Activated CD4-positive, CD25-positive, alpha-beta regulatory T cell treated with anti-CD3 and anti-CD28 coated beads, Interleukin-2, amount 50 U/mL, for 24 hours (primary cell): ENCODE measurements around the gene LKAAEAR1.
A peak's percentile ranks its signal among the peaks of the same experiment; 100 is the strongest.

Experiments
- ATAC-seq, 2 donors: fragments of 150-1000 bp; cut with Tn5 transposase; one replicate each; pipeline ENCODE4 v1.10.0; 2021; ENCODE audit warnings: mild to moderate bottlenecking in 1 of 2, moderate library complexity in 1 of 2

The LKAAEAR1 gene

GRCh38 chr20:64110411-64111068 is 26.3 kb upstream of the LKAAEAR1 start:
- ATAC-seq, result no peak

DNA sequence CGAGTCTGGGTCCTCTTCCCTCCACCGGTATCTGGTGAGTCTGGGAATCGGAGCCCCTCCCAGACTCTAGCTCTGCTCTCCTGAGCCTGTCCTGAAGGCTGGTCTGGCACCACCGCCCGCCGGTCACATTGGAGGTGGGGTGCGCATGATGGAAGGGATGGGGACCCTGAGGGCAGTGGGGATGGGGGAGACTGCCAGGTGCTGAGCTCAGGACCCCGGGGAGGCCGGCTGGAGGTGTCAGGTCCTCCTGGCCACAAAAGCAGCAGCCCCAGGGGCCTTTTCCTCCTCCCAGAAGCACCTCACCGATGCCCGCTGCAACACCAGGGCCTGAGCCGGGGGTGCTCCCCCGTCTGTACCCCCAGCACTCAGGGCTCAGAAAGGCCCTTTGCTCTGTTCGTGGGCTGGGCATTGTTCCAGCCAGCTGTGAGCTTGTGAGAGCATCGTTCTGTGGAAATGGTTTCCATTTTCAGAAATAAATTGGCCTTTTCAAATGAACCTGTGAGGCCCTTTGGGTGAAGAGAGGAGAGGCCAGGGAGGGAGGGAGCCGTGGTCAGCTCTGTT is 25.7 kb upstream of the LKAAEAR1 start:
- ATAC-seq, result no peak

DNA sequence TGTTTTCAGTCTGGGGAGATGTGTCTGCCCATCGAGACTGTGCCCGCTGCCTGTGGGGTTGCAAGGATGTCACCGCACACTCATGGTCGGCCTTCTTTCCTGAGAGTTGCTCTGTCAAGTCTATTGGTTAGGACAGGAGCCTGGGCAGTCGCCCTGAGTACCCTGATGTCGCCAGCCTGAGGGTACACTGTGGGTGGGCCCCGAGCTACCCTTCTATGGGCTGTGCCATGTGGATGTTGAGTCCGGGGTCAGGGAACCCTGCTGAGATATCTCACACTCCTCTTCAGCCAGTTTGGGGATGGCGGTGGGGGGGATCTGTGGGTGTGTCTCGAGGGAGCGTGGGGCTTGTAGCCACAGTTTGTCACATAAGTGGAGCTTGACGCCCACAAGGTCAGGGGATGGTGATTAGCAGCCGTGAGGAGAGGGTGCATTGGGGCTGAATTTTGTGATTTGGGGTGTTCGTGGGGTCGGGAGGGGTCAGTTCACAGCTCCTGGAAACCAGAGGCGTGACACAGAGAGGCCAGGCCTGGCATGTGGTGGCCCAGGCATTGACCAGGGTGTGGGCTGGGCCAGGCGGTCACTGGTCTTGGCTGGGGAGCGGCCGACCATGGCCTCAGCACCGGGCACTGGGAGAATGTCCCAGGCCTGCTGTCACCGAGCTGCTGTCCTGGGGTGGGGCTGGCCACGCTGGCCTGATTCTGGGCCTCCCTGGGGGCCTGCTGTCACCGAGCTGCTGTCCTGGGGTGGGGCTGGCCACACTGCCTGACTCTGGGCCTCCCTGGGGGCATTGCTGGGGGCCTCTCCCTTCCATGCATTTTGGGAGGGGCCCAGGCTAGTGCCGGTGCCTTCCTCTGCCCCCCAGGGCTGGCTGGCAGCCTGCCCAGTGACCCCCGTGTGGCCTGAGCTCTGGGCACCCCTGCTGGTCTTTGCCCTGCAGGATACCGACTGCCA is 24.8 kb upstream of the LKAAEAR1 start:
- ATAC-seq, result no peak

- no peak for ATAC-seq
These were observed 23.7 kb upstream of the LKAAEAR1 start for GRCh38 chr20:64107736-64108457.

DNA sequence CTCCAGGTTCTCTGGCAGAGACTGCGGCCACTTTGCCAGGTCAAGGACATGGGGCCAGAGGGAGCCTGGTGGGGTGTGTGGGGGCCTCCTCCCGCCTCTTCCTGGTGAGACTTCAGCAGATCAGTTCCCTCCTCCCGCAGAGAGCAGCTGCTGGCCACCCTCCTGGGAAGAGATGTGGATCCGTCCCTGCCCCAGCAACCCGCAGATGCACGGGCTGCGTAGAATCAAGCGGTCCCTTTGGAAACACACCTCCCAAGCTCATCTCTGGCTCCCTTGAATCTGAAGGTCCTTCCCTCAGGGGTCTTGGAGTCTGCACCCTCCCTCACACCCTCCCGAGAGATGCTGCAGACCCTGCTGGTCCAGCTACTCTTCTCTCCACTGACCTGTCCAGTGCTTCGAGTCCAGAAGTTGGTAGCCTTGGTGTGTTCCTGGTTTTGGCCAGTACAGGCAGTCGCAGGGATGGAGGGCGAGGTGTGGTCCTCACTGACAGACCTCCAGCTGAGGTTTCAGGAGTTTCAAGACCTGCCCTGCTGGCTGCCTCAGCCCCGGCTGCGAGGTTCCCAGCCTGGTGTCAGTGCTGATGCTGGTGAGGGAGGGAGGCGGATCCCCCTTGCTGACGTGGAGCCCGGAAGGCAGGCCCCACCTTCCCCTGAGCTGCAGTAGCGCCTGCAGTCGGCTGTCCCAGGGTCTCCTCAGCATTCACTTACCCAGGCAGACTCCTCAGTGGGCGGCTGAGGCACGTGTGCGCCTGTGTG is 23.0 kb upstream of the LKAAEAR1 start, which contains the start of gene NPBWR2:
Gene NPBWR2 (minus strand): TSS at position 585 of the 755 bp plus-strand sequence. CDS start 734 bp downstream, outside the sequence.
- ATAC-seq, result no peak

- ATAC-seq, result no peak
These were observed 22.3 kb upstream of the LKAAEAR1 start for GRCh38 chr20:64106435-64106961.

GRCh38 chr20:64105846-64106434 is 21.7 kb upstream of the LKAAEAR1 start:
- ATAC-seq, result no peak

GRCh38 chr20:64104667-64105451 is 20.7 kb upstream of the LKAAEAR1 start:
- ATAC-seq, result no peak

DNA sequence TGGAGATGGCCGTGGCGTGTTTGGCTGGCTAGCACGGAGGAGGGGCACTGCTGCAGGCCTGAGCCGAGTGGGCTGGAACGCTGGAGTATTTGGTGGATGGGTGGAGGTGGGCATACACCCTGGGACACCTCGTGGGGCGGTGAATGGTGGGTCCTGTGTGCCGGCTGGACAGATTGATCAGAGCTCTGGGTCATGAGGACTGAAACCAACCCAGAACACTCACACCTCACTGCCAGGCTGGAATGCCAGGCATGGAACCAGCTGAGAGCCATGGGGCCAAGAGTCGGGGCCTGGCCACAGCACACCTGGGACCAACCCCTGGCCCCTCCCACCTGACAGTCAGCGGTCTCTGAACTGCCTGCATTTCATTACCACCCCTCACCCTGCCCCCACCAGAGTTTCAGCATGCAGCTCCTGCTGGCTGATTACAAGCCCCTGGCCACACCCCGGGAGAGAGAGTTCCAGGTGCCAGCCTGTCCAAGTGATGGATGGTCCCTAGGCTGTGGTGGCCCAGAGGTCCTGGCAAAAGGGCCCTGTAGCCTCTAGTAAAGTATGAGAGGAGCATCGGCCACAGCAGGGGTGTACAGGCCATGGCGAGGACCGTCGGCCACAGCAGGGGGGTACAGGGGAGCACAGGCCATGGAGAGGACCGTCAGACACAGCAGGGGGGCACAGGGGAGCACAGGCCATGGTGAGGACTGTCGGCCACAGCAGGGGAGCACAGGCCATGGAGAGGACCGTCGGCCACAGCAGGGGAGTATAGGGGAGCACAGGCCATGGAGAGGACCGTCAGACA is 19.9 kb upstream of the LKAAEAR1 start:
- no peak for ATAC-seq

GRCh38 chr20:64102647-64103354 is 18.6 kb upstream of the LKAAEAR1 start:
- ATAC-seq, result no peak

DNA sequence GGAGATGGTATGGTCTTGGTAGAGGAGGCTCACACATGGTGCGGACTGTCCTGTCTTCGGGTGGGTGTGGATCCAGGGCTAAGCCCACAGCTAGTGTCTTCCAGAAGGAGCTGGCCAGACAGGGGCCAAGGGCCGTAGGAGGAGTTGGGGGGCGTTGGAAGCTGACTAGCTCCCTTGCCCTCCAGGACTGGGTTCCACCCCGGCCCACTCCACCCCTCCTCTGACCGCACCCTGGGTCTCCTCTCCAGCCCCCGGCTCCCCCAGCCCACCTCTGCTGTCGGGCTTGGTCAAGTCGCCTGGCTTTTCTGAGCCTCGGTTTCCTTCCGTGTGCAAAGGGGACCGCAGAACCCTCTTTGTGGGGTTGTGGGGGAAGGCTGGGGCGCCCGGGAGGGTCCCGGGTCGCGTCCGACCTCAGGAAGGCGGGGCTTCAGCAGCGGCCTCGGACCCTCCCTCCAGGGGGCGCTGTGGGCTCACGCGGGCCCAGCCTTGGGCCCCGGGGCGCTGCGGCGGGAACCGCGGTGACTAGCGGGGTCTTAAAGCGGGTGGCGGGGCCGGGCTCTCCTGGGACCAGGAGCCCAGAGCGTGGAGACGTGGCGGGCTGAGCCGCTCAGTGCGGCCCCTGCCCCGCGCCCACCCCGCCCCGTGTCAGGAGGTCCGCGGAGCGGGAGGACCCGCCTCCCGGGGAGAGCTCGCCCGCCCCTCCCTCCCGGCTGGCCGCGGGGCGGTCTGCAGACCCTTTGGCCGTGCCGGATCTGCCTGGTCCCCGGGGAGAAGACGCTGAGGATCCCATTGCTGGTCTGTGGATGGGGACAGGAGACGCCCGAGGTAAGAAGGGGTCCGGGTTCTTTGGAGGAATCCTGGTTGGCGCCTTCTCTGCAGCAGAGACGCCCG is 17.8 kb upstream of the LKAAEAR1 start:
- peak; percentile 73 to 76 for ATAC-seq

GRCh38 chr20:64100946-64101688 is 16.9 kb upstream of the LKAAEAR1 start:
- ATAC-seq, result no peak

DNA sequence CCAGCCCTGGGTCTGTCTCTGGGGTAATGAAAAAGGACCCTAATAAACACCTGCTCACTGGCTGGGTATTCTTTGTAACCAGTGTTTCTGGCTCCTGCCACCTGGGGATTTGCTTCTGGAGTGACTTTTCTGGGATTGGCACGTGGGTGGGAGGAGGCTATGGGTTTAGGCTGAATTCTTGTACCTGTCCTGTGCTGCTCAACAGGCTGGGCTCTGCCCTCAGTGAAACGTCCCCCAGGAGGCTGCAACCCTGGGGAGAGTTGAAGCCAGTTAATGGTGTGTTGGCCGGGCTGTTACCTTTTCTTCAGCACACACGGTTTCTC is 16.3 kb upstream of the LKAAEAR1 start:
- ATAC-seq, result no peak

DNA sequence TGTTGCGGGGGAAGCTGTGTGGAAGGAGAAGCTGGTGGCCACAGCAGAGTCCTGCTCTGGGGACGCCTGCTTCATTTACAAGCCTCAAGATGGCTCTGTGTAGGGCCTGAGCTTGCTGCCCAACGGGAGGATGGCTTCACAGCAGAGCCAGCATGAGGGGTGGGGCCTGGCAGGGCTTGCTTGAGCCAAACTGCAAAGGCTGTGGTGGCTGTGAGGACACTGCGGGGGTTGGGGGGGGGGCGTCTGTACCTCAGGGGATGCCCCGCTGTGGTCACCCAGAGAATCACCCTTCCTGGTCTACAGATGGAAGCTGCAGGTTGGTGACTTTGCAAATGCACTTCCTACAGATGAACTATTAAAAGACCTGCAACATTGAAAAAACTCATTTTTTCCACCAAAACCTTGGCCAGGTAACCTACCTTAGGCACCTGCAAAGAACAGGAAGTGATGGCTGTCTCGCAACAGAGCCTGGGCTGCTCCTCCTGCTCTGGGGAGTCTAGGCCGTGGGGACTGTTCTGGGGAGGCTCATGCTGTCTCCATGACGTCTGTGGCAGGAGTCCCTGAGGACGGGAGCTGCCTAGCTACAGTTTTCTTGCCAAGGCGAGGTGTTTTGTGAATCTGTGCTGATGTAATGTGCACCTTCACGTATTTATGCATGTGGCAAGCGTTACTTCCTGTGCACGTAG is 15.8 kb upstream of the LKAAEAR1 start:
- ATAC-seq, result peak in 1 of 2 donors; percentile 37

GRCh38 chr20:64099086-64099786 is 15.0 kb upstream of the LKAAEAR1 start:
- no peak for ATAC-seq

GRCh38 chr20:64098471-64099013 is 14.3 kb upstream of the LKAAEAR1 start:
- no peak for ATAC-seq
